Fibroblast of skin of right quadriceps (primary cell): ENCODE measurements around the gene S100A1.
"Not testable (repeated sequence)": the region's sequence is repeated elsewhere in the genome, so short reads cannot be mapped to it uniquely, and the experiment has no call there.

Experiments
- DNase-seq: peaks from one replicate; pipeline ENCODE4 v3.0.0-alpha.2; 2013

S100A1 gene

DNA sequence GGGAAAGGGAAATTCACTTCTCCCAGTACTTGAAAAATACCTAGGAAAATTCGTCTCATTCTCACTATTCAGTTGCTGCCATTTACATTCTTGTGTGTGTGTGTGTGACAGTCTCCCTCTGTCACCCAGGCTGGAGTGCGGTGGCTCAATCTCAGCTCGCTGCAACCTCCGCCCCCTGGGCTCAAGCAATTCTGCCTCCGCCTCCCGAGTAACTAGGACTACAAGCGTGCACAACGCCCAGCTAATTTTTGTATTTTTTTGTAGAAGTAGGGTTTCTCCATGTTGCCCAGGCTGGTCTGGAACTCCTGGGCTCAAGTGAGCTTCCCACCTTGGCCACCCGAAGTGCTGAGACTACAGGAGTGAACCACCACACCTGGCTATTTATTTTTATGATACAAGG, 31.4 kb downstream of the S100A1 start:
- DNase-seq: no peak

- peak; percentile 14 for DNase-seq
Measured at GRCh38 chr1:153661111-153661708, 33.0 kb downstream of the S100A1 start.

DNA sequence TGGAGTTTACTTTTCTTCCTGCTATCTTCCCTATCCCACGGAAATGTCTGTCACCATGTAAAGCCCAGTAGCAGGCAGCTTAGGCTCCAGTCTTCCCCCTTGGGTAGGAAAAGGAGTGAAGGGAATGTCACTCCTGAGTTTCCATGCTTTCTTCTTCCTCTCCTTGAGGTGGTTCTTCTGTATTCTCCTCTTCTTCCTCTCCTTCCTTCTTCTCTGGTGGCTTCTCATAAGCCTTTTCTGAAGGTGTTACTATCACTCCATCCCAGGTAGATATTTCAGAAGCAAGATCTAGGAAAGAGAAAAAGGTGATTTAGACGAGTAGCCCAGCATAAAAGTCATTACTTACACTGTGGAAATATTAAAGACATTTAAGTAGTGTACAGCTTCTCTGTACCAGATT, 34.0 kb downstream of the S100A1 start:
- DNase-seq: no peak

GRCh38 chr1:153663211-153663610, 35.0 kb downstream of the S100A1 start:
- peak; percentile 22 for DNase-seq

- DNase-seq: no peak
Measured at GRCh38 chr1:153667439-153667838, 39.2 kb downstream of the S100A1 start.

DNA sequence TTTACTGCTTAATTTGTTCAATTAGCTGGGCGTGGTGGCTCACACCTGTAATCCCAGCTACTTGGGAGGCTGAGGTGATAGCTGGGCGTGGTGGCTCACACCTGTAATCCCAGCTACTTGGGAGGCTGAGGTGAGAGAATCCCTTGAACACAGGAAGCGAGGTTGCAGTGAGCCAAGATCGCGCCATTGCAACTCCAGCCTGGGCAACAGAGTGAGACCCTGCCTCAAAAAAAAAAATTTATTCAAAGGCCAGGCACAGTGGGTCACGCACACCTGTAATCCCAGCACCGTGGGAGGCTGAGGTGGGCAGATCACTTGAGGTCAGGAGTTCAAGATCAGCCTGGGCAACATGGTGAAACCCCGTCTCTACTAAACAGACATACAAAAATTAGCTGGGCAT, 40.4 kb downstream of the S100A1 start:
- not testable (repeated sequence) for DNase-seq

GRCh38 chr1:153669606-153670005, 41.4 kb downstream of the S100A1 start:
- no peak for DNase-seq

DNA sequence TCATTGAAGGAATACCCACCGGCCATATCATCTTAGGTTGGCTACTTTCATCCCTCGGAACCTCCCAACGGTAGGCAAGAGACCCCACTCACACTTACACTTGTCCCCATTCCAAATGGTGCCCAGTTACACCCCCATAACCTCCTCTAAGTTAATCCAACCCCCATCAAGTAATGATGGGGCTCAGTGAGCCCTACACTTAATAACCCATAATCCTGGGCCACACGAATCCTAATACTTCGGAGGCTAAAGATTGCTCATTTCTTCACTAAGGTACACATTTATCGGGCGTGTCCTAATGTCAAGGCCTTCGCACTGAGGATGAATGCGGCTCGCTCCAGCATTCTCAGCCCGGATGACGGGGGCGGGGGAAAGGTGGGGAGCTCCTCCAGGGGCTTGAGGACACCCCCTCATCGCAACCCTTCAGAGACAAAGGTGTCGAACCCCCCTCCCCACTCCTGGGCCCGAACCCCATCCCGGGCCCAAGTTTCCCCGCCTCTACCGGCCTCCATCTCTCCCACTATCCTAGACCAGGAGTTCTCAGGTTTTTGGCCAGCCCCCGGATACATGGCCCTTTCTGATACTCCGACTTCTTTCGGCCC, 42.1 kb downstream of the S100A1 start:
- no peak for DNase-seq

- DNase-seq: peak; percentile 100
Measured at GRCh38 chr1:153670859-153671627, 42.8 kb downstream of the S100A1 start, which contains the start of gene ILF2. TSS of gene ILF2 (minus strand) at chr1:153670993. CDS start at chr1:153670922, 71 bp downstream.

- DNase-seq: not testable (repeated sequence)
Measured at GRCh38 chr1:153671628-153672353, 43.6 kb downstream of the S100A1 start.

GRCh38 chr1:153673511-153673910, 45.3 kb downstream of the S100A1 start:
- DNase-seq: no peak

GRCh38 chr1:153677718-153678518, 49.7 kb downstream of the S100A1 start:
- DNase-seq: no peak

GRCh38 chr1:153678519-153679336, 50.5 kb downstream of the S100A1 start, which contains the start of gene NPR1:
TSS of gene NPR1 (plus strand) at chr1:153678688. CDS start at chr1:153679109, 421 bp downstream.
- no peak for DNase-seq

GRCh38 chr1:153679337-153680119, 51.3 kb downstream of the S100A1 start:
- no peak for DNase-seq

DNA sequence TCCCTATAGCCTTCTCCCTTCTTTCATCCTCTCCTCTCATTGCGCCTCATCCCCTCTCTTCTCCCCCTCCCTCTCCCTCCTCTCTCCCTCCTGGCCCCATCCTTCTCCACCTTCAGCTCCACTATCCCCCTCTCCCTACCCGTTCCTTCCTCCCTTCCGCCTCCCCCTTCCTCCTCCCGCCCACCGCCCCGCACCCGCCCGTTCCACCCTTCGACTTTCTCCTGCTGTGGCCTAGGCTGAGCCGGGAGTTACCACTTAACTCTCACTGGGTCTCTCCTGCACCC, 51.8 kb downstream of the S100A1 start:
- DNase-seq: no peak
